Brain microvascular endothelial cell (primary cell): ENCODE results near the gene ZNF736.
"Not testable (repeated sequence)": the region's sequence is repeated elsewhere in the genome, so short reads cannot be mapped to it uniquely, and the experiment has no call there.

Source experiments
- DNase-seq: peaks from one replicate; pipeline ENCODE4 v3.0.0-alpha.2; 2020
- H3K27ac ChIP-seq: fragments of 250-450 bp; sonication (Bioruptor Pico); 2 replicates; pipeline ENCODE4 v1.5.1; 2020; ENCODE audit warnings: mild to moderate bottlenecking, moderate library complexity
- H3K27me3 ChIP-seq: fragments of 250-450 bp; sonication (Bioruptor Pico); replicated peaks from 2 replicates; pipeline ENCODE4 v1.5.1; 2020; ENCODE audit warnings: mild to moderate bottlenecking
- H3K36me3 ChIP-seq: fragments of 250-450 bp; sonication (Bioruptor Pico); replicated peaks from 2 replicates; pipeline ENCODE4 v1.5.1; 2020; ENCODE audit warnings: mild to moderate bottlenecking
- H3K4me3 ChIP-seq: 2 replicates; pipeline ENCODE4 v1.5.1; 2011; ENCODE audit warnings: low read depth, mild to moderate bottlenecking, control low read depth, low read length, moderate library complexity
- CTCF ChIP-seq: IDR thresholded peaks from 2 replicates; pipeline ENCODE4 v1.5.1; 2011; ENCODE audit warnings: low read depth, mild to moderate bottlenecking, moderate library complexity, low read length, control low read depth, inconsistent platforms; ENCODE audit errors: missing control alignments
- in situ Hi-C: cut with HindIII; loops from 2 replicates; pipeline ENCODE4 v1.10.0; 2017; ENCODE audit warnings: low sequenced_read_pairs, low pct_ligation_motif_present

ZNF736 gene

DNA sequence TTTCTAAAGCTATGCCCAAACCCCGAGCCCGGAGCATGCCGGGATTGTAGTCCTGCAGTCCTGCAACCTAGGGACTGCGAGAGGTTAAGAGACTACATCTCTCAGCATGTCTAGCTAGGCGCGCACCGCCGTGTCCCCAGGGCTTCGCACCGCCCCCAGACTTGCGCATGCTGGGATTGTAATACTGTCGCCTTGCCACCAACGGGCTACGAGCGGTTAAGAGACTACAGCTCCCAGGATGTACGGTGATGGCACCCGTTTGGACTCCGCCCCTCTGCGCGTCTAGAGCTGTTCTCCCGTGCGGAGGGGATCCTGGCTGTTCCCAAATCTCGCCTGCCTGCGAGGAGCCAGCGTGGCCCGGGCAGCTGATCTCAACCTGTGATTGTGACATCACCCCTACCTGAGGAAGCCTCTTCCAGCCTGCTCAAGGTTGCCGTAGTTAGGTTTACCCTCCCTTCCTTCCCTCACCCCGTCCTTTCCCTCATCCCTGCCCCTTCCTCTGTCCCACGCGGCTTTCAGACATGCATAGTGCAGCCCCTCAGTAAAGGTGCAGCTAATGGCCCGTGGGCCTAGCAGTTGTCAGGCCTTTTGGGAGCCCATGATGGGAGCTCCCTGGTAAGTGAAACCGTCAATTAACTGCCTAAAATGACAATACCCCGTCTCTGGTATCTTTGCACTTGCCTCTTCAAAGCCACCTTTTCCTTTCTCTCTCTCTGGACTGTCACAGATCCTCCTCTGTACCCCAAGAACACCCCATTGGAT lies 6.3 kb upstream of the ZNF736 start:
- Histone ChIP-seq H3K27me3 (no peaks in the 10 kb centered on the region), H3K4me3 (peak overlapping the region; percentile 62), H3K36me3 (no peaks in the 10 kb centered on the region), H3K27ac (no peak overlapping the region)
- no peak for TF ChIP-seq CTCF
- DNase-seq = peak; percentile 73
- in situ Hi-C loops = no loop called here

DNA sequence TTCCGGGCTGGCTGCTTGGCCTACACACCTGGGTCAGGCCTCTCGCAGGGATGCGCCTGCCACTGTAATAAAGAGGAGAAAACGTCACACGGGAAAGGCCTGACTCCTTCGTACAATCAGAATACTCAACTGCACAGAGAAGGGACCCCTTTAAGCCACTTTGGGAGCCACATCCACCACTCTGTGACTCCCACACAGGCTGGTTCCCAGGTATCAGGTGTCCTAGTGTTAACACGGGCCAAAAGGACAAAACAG lies 5.8 kb upstream of the ZNF736 start:
- no peak overlapping the region for H3K4me3 ChIP-seq
- in situ Hi-C loops = no loop called here
- H3K27me3 ChIP-seq = no peaks in the 10 kb centered on the region
- no peak for DNase-seq
- H3K27ac ChIP-seq = no peak overlapping the region
- no peaks in the 10 kb centered on the region for H3K36me3 ChIP-seq
- no peak for TF ChIP-seq CTCF

DNA sequence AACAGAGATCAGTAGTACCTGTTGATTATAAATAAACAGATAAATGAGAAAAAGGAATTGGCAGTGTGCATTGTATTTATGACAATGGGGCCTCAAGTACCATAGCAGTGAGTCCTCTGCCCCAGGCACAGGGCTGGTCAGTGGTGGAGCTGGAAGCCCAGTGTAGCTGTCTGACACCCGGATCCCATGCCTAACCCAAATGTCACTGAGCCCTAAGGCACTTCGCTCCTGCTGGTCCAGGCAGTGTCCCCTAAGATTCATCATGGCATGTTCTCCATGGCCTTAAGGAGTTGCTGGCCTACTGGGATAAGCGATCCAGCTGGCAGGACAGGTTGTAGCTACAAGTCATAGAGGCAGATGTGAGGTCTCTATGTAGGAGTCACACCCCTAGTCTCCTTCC lies 3.3 kb upstream of the ZNF736 start:
- no peaks in the 10 kb centered on the region for H3K27me3 ChIP-seq
- no peak overlapping the region for H3K4me3 ChIP-seq
- in situ Hi-C loops = no loop called here
- H3K36me3 ChIP-seq = no peaks in the 10 kb centered on the region
- TF ChIP-seq CTCF = no peak
- H3K27ac ChIP-seq = no peak overlapping the region
- DNase-seq = no peak

DNA sequence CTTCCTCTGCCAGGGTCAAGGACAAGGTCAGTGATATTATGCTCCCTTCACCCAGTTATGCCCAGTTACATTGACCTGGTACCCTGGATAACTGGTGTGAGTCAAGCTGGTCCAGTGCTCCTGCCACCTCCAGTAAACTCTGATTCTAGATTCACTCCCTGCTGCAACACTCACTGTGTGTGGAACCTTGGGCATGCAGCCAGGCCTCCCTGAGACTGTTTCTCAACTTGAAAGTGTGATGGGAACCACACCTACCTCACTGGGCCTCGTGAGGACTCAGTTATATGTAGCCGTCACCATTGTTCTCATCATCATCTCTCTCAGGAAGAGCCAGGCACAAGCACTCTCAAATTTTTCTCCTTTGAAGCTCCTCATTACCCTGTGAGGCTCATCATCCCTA lies 935 bp upstream of the ZNF736 start:
- no peaks in the 10 kb centered on the region for H3K36me3 ChIP-seq
- H3K27me3 ChIP-seq = no peaks in the 10 kb centered on the region
- H3K4me3 ChIP-seq = no peak overlapping the region
- no peak for DNase-seq
- H3K27ac ChIP-seq = no peak overlapping the region
- in situ Hi-C loops = no loop called here
- no peak for TF ChIP-seq CTCF

DNA sequence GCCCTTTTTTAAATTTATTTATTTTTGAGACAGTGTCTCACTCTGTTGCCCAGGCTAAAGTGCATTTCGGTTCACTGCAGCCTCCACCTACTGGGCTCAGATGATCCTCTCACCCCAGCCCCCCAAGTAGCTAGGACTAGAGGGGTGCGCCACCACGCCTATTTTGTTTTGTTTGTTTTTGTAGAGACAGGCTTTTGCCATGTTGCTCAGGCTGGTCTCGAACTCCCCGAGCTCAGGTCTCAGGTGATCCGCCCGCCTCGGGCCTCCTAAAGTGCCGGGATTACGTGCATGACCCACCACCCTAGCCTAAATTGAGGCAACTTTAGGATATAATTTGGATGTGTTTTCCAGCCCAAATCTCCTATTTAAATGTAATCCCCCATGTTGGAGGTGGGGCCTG lies 805 bp downstream of the ZNF736 start:
- Histone ChIP-seq H3K27ac (peak overlapping the region; percentile 84), H3K4me3 (peak overlapping the region; percentile 82), H3K36me3 (no peaks in the 10 kb centered on the region), H3K27me3 (no peaks in the 10 kb centered on the region)
- in situ Hi-C loops = no loop called here
- TF ChIP-seq CTCF = no peak
- DNase-seq = no peak

GRCh38 chr7:64316031-64316742 lies 2.4 kb downstream of the ZNF736 start:
- H3K36me3 ChIP-seq, in situ Hi-C loops, H3K4me3 ChIP-seq, DNase-seq, H3K27me3 ChIP-seq, H3K27ac ChIP-seq: not testable (repeated sequence)
